IMR-90 (cell line): ENCODE results near the gene RPL12.

ENCODE experiments used
- BHLHE40 ChIP-seq: fragments of 150-350 bp; IDR thresholded peaks from 2 replicates; pipeline ENCODE4 v1.6.1; 2016; ENCODE audit warnings: mild to moderate bottlenecking, low read depth, low read length
- CEBPB ChIP-seq: IDR thresholded peaks from 2 replicates; pipeline ENCODE4 v1.6.1; 2012; ENCODE audit warnings: low read depth, low read length, improper control_type of control experiment
- CHD1 ChIP-seq: IDR thresholded peaks from 2 replicates; pipeline ENCODE4 v1.6.1; 2012; ENCODE audit warnings: low read depth, low read length, improper control_type of control experiment
- CTCF ChIP-seq: conservative IDR thresholded peaks from 2 replicates; pipeline ENCODE4 v1.5.1; 2012; ENCODE audit warnings: mild to moderate bottlenecking, low read depth, low read length, improper control_type of control experiment
- ELK1 ChIP-seq: fragments of 150-350 bp; IDR thresholded peaks from 2 replicates; pipeline ENCODE4 v1.6.1; 2016; ENCODE audit warnings: low read depth, mild to moderate bottlenecking, low read length, moderate library complexity, borderline replicate concordance
- FOS ChIP-seq: fragments of 150-350 bp; IDR thresholded peaks from 2 replicates; pipeline ENCODE4 v1.6.1; 2016; ENCODE audit warnings: low read depth, low read length
- POLR2A ChIP-seq: IDR thresholded peaks from 2 replicates; pipeline ENCODE4 v1.6.1; 2012; ENCODE audit warnings: mild to moderate bottlenecking, low read depth, low read length
- RCOR1 ChIP-seq: IDR thresholded peaks from 2 replicates; pipeline ENCODE4 v1.6.1; 2012; ENCODE audit warnings: mild to moderate bottlenecking, low read length, improper control_type of control experiment; ENCODE audit not compliant: insufficient replicate concordance
- RFX5 ChIP-seq: IDR thresholded peaks from 2 replicates; pipeline ENCODE4 v1.8.0; 2012; ENCODE audit warnings: low read depth, mild to moderate bottlenecking, low read length, moderate library complexity
- USF2 ChIP-seq: fragments of 150-350 bp; IDR thresholded peaks from 2 replicates; pipeline ENCODE4 v1.6.1; 2017; ENCODE audit warnings: mild to moderate bottlenecking, antibody characterized with exemption, low read length, low read depth

GRCh38 chr9:127398715-127399400 is 52.3 kb downstream of the RPL12 start:
- TF ChIP-seq RCOR1, result no peak
- no peak for TF ChIP-seq USF2
- TF ChIP-seq CTCF, result no peak
- TF ChIP-seq CHD1, result no peak
- TF ChIP-seq POLR2A, result no peak
- no peak for TF ChIP-seq BHLHE40
- TF ChIP-seq RFX5, result no peak
- no peak for TF ChIP-seq ELK1
- TF ChIP-seq CEBPB, result no peak
- TF ChIP-seq FOS, result no peak
